Measurements from ENCODE around the gene AP2B1. TPM values are rescaled to one million over a fixed set of nuclear protein-coding genes. Genes with fewer than 3 reads are reported as not detected.

AP2B1 gene
- total RNA-seq, 1 experiment from 2014 or later: 198 TPM

DNA sequence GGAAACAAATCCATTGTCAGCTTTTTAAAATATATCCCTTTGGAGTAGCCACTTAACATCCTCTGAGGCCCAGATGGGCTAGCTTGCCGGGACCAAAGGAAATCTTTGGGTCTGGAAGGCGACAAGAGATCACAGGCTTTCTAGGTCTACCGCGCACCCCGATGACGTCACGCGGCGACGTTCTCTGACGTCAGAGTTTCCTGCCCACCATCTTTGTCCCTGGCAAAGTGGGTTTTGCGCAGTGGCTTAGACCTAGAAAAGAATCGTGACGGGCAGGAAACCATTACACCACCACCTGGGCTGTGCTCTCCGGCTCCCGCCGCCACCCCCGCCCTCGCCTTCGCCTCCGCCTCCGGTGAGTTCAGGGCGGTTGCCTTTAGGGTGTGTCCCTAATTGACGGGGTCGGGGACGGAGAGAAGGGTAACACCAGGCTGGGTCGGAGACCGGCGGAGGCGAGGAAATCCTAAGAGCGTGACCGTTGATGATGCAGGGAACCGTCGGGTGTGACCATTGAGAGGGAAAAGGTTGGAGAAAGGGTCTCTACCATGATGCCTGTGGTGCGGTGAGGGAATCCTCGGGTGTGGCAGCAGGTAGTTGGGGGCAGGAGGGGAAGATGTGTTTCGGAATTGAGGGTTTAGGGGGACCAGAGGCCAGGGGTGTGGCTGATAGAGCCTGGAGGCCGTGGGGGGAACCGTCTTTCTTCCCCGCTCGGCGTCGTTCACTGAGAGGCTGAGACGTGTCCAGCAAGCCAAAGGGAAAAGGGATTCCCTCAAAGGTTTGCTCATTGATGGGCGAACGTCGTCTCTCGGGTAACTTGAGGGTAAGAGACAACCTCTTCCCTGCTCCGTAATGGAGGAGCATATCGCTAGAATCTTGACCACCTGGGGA lies at the start of gene AP2B1 (continued):
- TF ChIP-seq EZH2phosphoT487 (IDR thresholded peaks at IDR 0.05; ENCODE audit: borderline replicate concordance) (no peak), EZH2 (IDR thresholded peaks at IDR 0.05) (no peak), JUND (IDR thresholded peaks at IDR 0.05) (no peak), CEBPB (IDR thresholded peaks at IDR 0.05; ENCODE audit: low read depth) (peak; percentile 6), SP1 (IDR thresholded peaks at IDR 0.05; ENCODE audit: low read depth) (peak; percentile 76; the same call in 1 of the 2 replicates), ZNF274 (IDR thresholded peaks at IDR 0.05; ENCODE audit: low read depth, low read length) (no peak)
- TF ChIP-seq, protein P1, sequence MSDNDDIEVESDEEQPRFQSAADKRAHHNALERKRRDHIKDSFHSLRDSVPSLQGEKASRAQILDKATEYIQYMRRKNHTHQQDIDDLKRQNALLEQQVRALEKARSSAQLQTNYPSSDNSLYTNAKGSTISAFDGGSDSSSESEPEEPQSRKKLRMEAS (IDR thresholded peaks at IDR 0.05): peak; percentile 73; the same call in 1 of the 2 replicates

GRCh38 chr17:35537601-35538141 lies 49.5 kb upstream of the AP2B1 start, which contains the start of gene SLFN12L:
SLFN12L (minus strand) TSS chr17:35537678; CDS start chr17:35522364, 15,314 bp downstream.
- TF ChIP-seq, protein P1 (IDR thresholded peaks at IDR 0.05): no peak
- TF ChIP-seq TCF7L2 (IDR thresholded peaks at IDR 0.05; ENCODE audit: borderline replicate concordance, extremely low read depth, insufficient read depth, insufficient read length): no peak
- TF ChIP-seq EZH2 (IDR thresholded peaks at IDR 0.05): no peak
- TF ChIP-seq RAD21 (IDR thresholded peaks at IDR 0.05; ENCODE audit: low read depth): no peak
- H3K79me2 ChIP-seq (ENCODE audit: insufficient read depth, low read length): no peaks in the 10 kb centered on the region
- H2AFZ ChIP-seq (ENCODE audit: low read depth, low read length, poor library complexity, severe bottlenecking): no peak within 1 kb of the TSS
- H3K27ac ChIP-seq (ENCODE audit: low read depth, low read length): no peak within 1 kb of the TSS
- ChIA-PET RAD21 (ENCODE audit: low non-redundant PET in 1 of 2, low total read pairs in 2 of 2, uncharacterized antibody in 2 of 2, unreplicated experiment in 2 of 2) (no interaction called here), POLR2A (no interaction called here), CTCF (interaction anchor here (0.6 to 1.8 kb wide), 7 partner anchors 10 to 417 kb away, joined by 3 to 6 read pairs (median 3); no protein-coding TSS in a partner anchor)
- ATAC-seq (no peak), DNase-seq (ENCODE audit: low read depth, low spot score) (no peak)
- H3K36me3 ChIP-seq (ENCODE audit: control insufficient read depth in 1 of 2, insufficient read depth in 2 of 2, low read length in 2 of 2): no peaks in the 10 kb centered on the region
- intact Hi-C loops (cut with micrococcal nuclease): loop anchor here (5.0 kb wide), 2 partner anchors 280 to 540 kb away; no protein-coding TSS in a partner anchor
- no TSS peak for BruUV-seq (replicated peaks)
- no peaks in the 10 kb centered on the region; the same call in 1 of the 2 replicates for H3K27me3 ChIP-seq (ENCODE audit: insufficient read depth, low read length)
- H3K9me3 ChIP-seq (ENCODE audit: control insufficient read depth in 1 of 2, insufficient read depth in 1 of 2, low read depth in 1 of 2, low read length in 2 of 2): no peaks in the 10 kb centered on the region
- H3K9me2 ChIP-seq (ENCODE audit: insufficient read depth): no peaks in the 10 kb centered on the region
- H3K4me1 ChIP-seq (ENCODE audit: control insufficient read depth in 1 of 2, insufficient read depth in 2 of 2, low read length in 2 of 2): peaks cover 0 to 5% of the 10 kb centered on the region in 2 experiments; a peak in 1 of 4 replicates
- H3K4me2 ChIP-seq (ENCODE audit: low read length): no peak within 1 kb of the TSS
- H3K9ac ChIP-seq (ENCODE audit: low read length): no peak within 1 kb of the TSS
- H4K20me1 ChIP-seq (ENCODE audit: insufficient read depth): no peaks in the 10 kb centered on the region
- H3K4me3 ChIP-seq (replicated peaks in 1 of 2; ENCODE audit: low read depth in 1 of 2, low read length in 2 of 2): no peak within 1 kb of the TSS
